ENCODE results near the gene HNRNPA0.

The HNRNPA0 gene

GRCh38 chr5:137730336-137730735, 23.8 kb downstream of the HNRNPA0 start:
- ChIA-PET POLR2A (no interaction called here), CTCF (interaction anchor here (7.3 kb wide), 1 partner anchor 70 kb away, joined by 66 read pairs; no protein-coding TSS in a partner anchor)
- H3K9me3 ChIP-seq (ENCODE audit: control extremely low read depth in 1 of 5, control insufficient read depth in 4 of 5, insufficient read depth in 2 of 5, low read depth in 1 of 5, low read length in 4 of 5): no peaks in the 10 kb centered on the region
- no peaks in the 10 kb centered on the region for H3K27me3 ChIP-seq (replicated peaks in 2 of 5; ENCODE audit: control insufficient read depth in 4 of 5, insufficient read depth in 5 of 5, low read length in 4 of 5)
- H3K36me3 ChIP-seq (ENCODE audit: control insufficient read depth in 4 of 4, insufficient read depth in 4 of 4, low read length in 3 of 4): peaks cover 0 to 4% (median 0%) of the 10 kb centered on the region in 4 experiments
- H3K4me1 ChIP-seq (ENCODE audit: control extremely low read depth in 1 of 4, control insufficient read depth in 4 of 4, insufficient read depth in 4 of 4, low read length in 3 of 4): peaks cover 12 to 40% (median 22%) of the 10 kb centered on the region in 4 experiments
- DNase-seq: no peak
- H3K27ac ChIP-seq (ENCODE audit: insufficient read depth in 1 of 2, low read depth in 1 of 2, low read length in 2 of 2, poor library complexity in 1 of 2, severe bottlenecking in 2 of 2): no peak overlapping the region
- H3K4me3 ChIP-seq (ENCODE audit: control insufficient read depth in 1 of 7, extremely low read depth in 1 of 7, insufficient read depth in 4 of 7, low read depth in 2 of 7, low read length in 6 of 7): no peak overlapping the region

- H3K4me3 ChIP-seq (ENCODE audit: control insufficient read depth in 1 of 7, extremely low read depth in 1 of 7, insufficient read depth in 4 of 7, low read depth in 2 of 7, low read length in 6 of 7): no peak overlapping the region
- peaks cover 0 to 4% (median 0%) of the 10 kb centered on the region in 4 experiments for H3K36me3 ChIP-seq (ENCODE audit: control insufficient read depth in 4 of 4, insufficient read depth in 4 of 4, low read length in 3 of 4)
- no peaks in the 10 kb centered on the region for H3K9me3 ChIP-seq (ENCODE audit: control extremely low read depth in 1 of 5, control insufficient read depth in 4 of 5, insufficient read depth in 2 of 5, low read depth in 1 of 5, low read length in 4 of 5)
- WGBS (ENCODE audit: insufficient coverage): no CpG with 5 or more reads among the region's 1 CpG
- ChIA-PET CTCF (interaction anchor here (1.3 to 2.8 kb wide), 3 partner anchors 9 to 67 kb away, joined by 4 to 10 read pairs (median 10); no protein-coding TSS in a partner anchor), POLR2A (no interaction called here)
- peaks cover 3 to 27% (median 9%) of the 10 kb centered on the region in 4 experiments for H3K4me1 ChIP-seq (ENCODE audit: control extremely low read depth in 1 of 4, control insufficient read depth in 4 of 4, insufficient read depth in 4 of 4, low read length in 3 of 4)
- DNase-seq: no peak
- no peak overlapping the region for H3K27ac ChIP-seq (ENCODE audit: insufficient read depth in 1 of 2, low read depth in 1 of 2, low read length in 2 of 2, poor library complexity in 1 of 2, severe bottlenecking in 2 of 2)
- H3K27me3 ChIP-seq (replicated peaks in 2 of 5; ENCODE audit: control insufficient read depth in 4 of 5, insufficient read depth in 5 of 5, low read length in 4 of 5): no peaks in the 10 kb centered on the region
These were observed 26.1 kb downstream of the HNRNPA0 start for GRCh38 chr5:137728048-137728447.

GRCh38 chr5:137727623-137728022, 26.5 kb downstream of the HNRNPA0 start:
- ChIA-PET POLR2A (no interaction called here), CTCF (interaction anchor here (1.3 to 2.8 kb wide), 3 partner anchors 9 to 66 kb away, joined by 4 to 10 read pairs (median 10); no protein-coding TSS in a partner anchor)
- Histone ChIP-seq H3K36me3 (ENCODE audit: control insufficient read depth in 4 of 4, insufficient read depth in 4 of 4, low read length in 3 of 4) (peaks cover 0 to 4% (median 0%) of the 10 kb centered on the region in 4 experiments), H3K4me3 (ENCODE audit: control insufficient read depth in 1 of 7, extremely low read depth in 1 of 7, insufficient read depth in 4 of 7, low read depth in 2 of 7, low read length in 6 of 7) (no peak overlapping the region), H3K9me3 (ENCODE audit: control extremely low read depth in 1 of 5, control insufficient read depth in 4 of 5, insufficient read depth in 2 of 5, low read depth in 1 of 5, low read length in 4 of 5) (no peaks in the 10 kb centered on the region), H3K27ac (ENCODE audit: insufficient read depth in 1 of 2, low read depth in 1 of 2, low read length in 2 of 2, poor library complexity in 1 of 2, severe bottlenecking in 2 of 2) (no peak overlapping the region), H3K27me3 (replicated peaks in 2 of 5; ENCODE audit: control insufficient read depth in 4 of 5, insufficient read depth in 5 of 5, low read length in 4 of 5) (no peaks in the 10 kb centered on the region), H3K4me1 (ENCODE audit: control extremely low read depth in 1 of 4, control insufficient read depth in 4 of 4, insufficient read depth in 4 of 4, low read length in 3 of 4) (peaks cover 3 to 24% (median 9%) of the 10 kb centered on the region in 4 experiments)
- DNase-seq: no peak
- WGBS (ENCODE audit: insufficient coverage): no CpG with 5 or more reads among the region's 2 CpGs

- H3K4me3 ChIP-seq (ENCODE audit: control insufficient read depth in 1 of 7, extremely low read depth in 1 of 7, insufficient read depth in 4 of 7, low read depth in 2 of 7, low read length in 6 of 7): no peak overlapping the region
- no peaks in the 10 kb centered on the region for H3K9me3 ChIP-seq (ENCODE audit: control extremely low read depth in 1 of 5, control insufficient read depth in 4 of 5, insufficient read depth in 2 of 5, low read depth in 1 of 5, low read length in 4 of 5)
- 100% methylated on average over 1 of the region's 2 CpGs for WGBS (ENCODE audit: insufficient coverage)
- ChIA-PET CTCF (interaction anchor here (2.2 to 2.4 kb wide), 2 partner anchors 17 to 64 kb away, joined by 5 to 6 read pairs; no protein-coding TSS in a partner anchor), POLR2A (no interaction called here)
- H3K27ac ChIP-seq (ENCODE audit: insufficient read depth in 1 of 2, low read depth in 1 of 2, low read length in 2 of 2, poor library complexity in 1 of 2, severe bottlenecking in 2 of 2): no peak overlapping the region
- DNase-seq: no peak
- H3K27me3 ChIP-seq (replicated peaks in 2 of 5; ENCODE audit: control insufficient read depth in 4 of 5, insufficient read depth in 5 of 5, low read length in 4 of 5): no peaks in the 10 kb centered on the region
- peaks cover 3 to 11% (median 7%) of the 10 kb centered on the region in 4 experiments for H3K4me1 ChIP-seq (ENCODE audit: control extremely low read depth in 1 of 4, control insufficient read depth in 4 of 4, insufficient read depth in 4 of 4, low read length in 3 of 4)
- peaks cover 0 to 2% (median 0%) of the 10 kb centered on the region in 4 experiments for H3K36me3 ChIP-seq (ENCODE audit: control insufficient read depth in 4 of 4, insufficient read depth in 4 of 4, low read length in 3 of 4)
These were observed 29.9 kb downstream of the HNRNPA0 start for GRCh38 chr5:137724251-137724650.

- ChIA-PET CTCF (interaction anchor here (0.9 to 1.5 kb wide), 4 partner anchors 13 to 99 kb away, joined by 3 to 5 read pairs (median 3); no protein-coding TSS in a partner anchor), POLR2A (no interaction called here)
- Histone ChIP-seq H3K4me3 (ENCODE audit: control insufficient read depth in 1 of 7, extremely low read depth in 1 of 7, insufficient read depth in 4 of 7, low read depth in 2 of 7, low read length in 6 of 7) (no peak overlapping the region), H3K9me3 (ENCODE audit: control extremely low read depth in 1 of 5, control insufficient read depth in 4 of 5, insufficient read depth in 2 of 5, low read depth in 1 of 5, low read length in 4 of 5) (no peaks in the 10 kb centered on the region), H3K4me1 (ENCODE audit: control extremely low read depth in 1 of 4, control insufficient read depth in 4 of 4, insufficient read depth in 4 of 4, low read length in 3 of 4) (peaks cover 3 to 9% (median 6%) of the 10 kb centered on the region in 4 experiments), H3K27ac (ENCODE audit: insufficient read depth in 1 of 2, low read depth in 1 of 2, low read length in 2 of 2, poor library complexity in 1 of 2, severe bottlenecking in 2 of 2) (no peak overlapping the region), H3K27me3 (replicated peaks in 2 of 5; ENCODE audit: control insufficient read depth in 4 of 5, insufficient read depth in 5 of 5, low read length in 4 of 5) (no peaks in the 10 kb centered on the region), H3K36me3 (ENCODE audit: control insufficient read depth in 4 of 4, insufficient read depth in 4 of 4, low read length in 3 of 4) (peaks cover 0 to 4% (median 2%) of the 10 kb centered on the region in 4 experiments)
- DNase-seq: no peak
These were observed 35.6 kb downstream of the HNRNPA0 start for GRCh38 chr5:137718611-137719010.

- no peak overlapping the region for H3K27ac ChIP-seq (ENCODE audit: insufficient read depth in 1 of 2, low read depth in 1 of 2, low read length in 2 of 2, poor library complexity in 1 of 2, severe bottlenecking in 2 of 2)
- 94% methylated on average over 2 of the region's 3 CpGs for WGBS (ENCODE audit: insufficient coverage)
- H3K27me3 ChIP-seq (replicated peaks in 2 of 5; ENCODE audit: control insufficient read depth in 4 of 5, insufficient read depth in 5 of 5, low read length in 4 of 5): no peaks in the 10 kb centered on the region
- H3K4me3 ChIP-seq (ENCODE audit: control insufficient read depth in 1 of 7, extremely low read depth in 1 of 7, insufficient read depth in 4 of 7, low read depth in 2 of 7, low read length in 6 of 7): no peak overlapping the region
- POLR2A ChIA-PET: no interaction called here
- H3K36me3 ChIP-seq (ENCODE audit: control insufficient read depth in 4 of 4, insufficient read depth in 4 of 4, low read length in 3 of 4): peaks cover 0 to 7% (median 2%) of the 10 kb centered on the region in 4 experiments
- peaks cover 0 to 9% (median 2%) of the 10 kb centered on the region in 5 experiments for H3K9me3 ChIP-seq (ENCODE audit: control extremely low read depth in 1 of 5, control insufficient read depth in 4 of 5, insufficient read depth in 2 of 5, low read depth in 1 of 5, low read length in 4 of 5)
- DNase-seq: no peak
- peaks cover 3 to 9% (median 6%) of the 10 kb centered on the region in 4 experiments for H3K4me1 ChIP-seq (ENCODE audit: control extremely low read depth in 1 of 4, control insufficient read depth in 4 of 4, insufficient read depth in 4 of 4, low read length in 3 of 4)
- CTCF ChIA-PET: no interaction called here
These were observed 37.8 kb downstream of the HNRNPA0 start for GRCh38 chr5:137716337-137716736.

GRCh38 chr5:137715456-137715855, 38.7 kb downstream of the HNRNPA0 start:
- Histone ChIP-seq H3K27ac (ENCODE audit: insufficient read depth in 1 of 2, low read depth in 1 of 2, low read length in 2 of 2, poor library complexity in 1 of 2, severe bottlenecking in 2 of 2) (no peak overlapping the region), H3K27me3 (replicated peaks in 2 of 5; ENCODE audit: control insufficient read depth in 4 of 5, insufficient read depth in 5 of 5, low read length in 4 of 5) (no peaks in the 10 kb centered on the region), H3K9me3 (ENCODE audit: control extremely low read depth in 1 of 5, control insufficient read depth in 4 of 5, insufficient read depth in 2 of 5, low read depth in 1 of 5, low read length in 4 of 5) (peaks cover 0 to 9% (median 2%) of the 10 kb centered on the region in 5 experiments), H3K4me1 (ENCODE audit: control extremely low read depth in 1 of 4, control insufficient read depth in 4 of 4, insufficient read depth in 4 of 4, low read length in 3 of 4) (peaks cover 2 to 9% (median 5%) of the 10 kb centered on the region in 4 experiments), H3K4me3 (ENCODE audit: control insufficient read depth in 1 of 7, extremely low read depth in 1 of 7, insufficient read depth in 4 of 7, low read depth in 2 of 7, low read length in 6 of 7) (no peak overlapping the region), H3K36me3 (ENCODE audit: control insufficient read depth in 4 of 4, insufficient read depth in 4 of 4, low read length in 3 of 4) (peaks cover 0 to 7% (median 2%) of the 10 kb centered on the region in 4 experiments)
- ChIA-PET CTCF (no interaction called here), POLR2A (interaction anchor here (1.3 kb wide), 1 partner anchor 20 kb away, joined by 4 read pairs; the partner anchor contains the start of gene KLHL3)
- no peak for DNase-seq
- WGBS (ENCODE audit: insufficient coverage): 100% methylated on average over 1 of the region's 1 CpG
